Prostate gland (tissue), 2 donors: Measurements from ENCODE around the gene MAP1B. TPM values are rescaled to one million over a fixed set of nuclear protein-coding genes. Genes with fewer than 3 reads are reported as not detected.

Source experiments
- DNase-seq: peaks from one replicate; pipeline ENCODE4 v3.0.0-alpha.2; 2019; ENCODE audit warnings: low spot score
- H3K27ac ChIP-seq, 2 donors: fragments of 200-600 bp; sonication (generic); 2 replicates each; pipeline ENCODE4 v1.5.1; 2017 to 2019
- H3K27me3 ChIP-seq: fragments of 200-600 bp; sonication (generic); replicated peaks from 2 replicates; pipeline ENCODE4 v1.5.1; 2019; ENCODE audit not compliant: insufficient read depth
- H3K36me3 ChIP-seq, 2 donors: fragments of 200-600 bp; sonication (generic); 1 replicate in 1 of 2; 2 replicates in 1 of 2; pipeline versions ENCODE4 v1.5.1 to v1.8.1; 2017 to 2019
- H3K4me1 ChIP-seq: fragments of 200-600 bp; sonication (generic); replicated peaks from 2 replicates; pipeline ENCODE4 v1.5.1; 2019
- H3K4me3 ChIP-seq, 2 donors: fragments of 200-600 bp; sonication (generic); 2 replicates each; pipeline ENCODE4 v1.5.1; 2017 to 2019
- H3K9me3 ChIP-seq: fragments of 200-600 bp; sonication (generic); 2 replicates; pipeline ENCODE4 v1.5.1; 2017
- POLR2A ChIP-seq: fragments of 450-650 bp; IDR thresholded peaks from one replicate; pipeline ENCODE4 v1.6.1; 2016; ENCODE audit warnings: antibody characterized with exemption, mild to moderate bottlenecking
- POLR2AphosphoS5 ChIP-seq: sonication (generic); formaldehyde crosslinking; IDR thresholded peaks from one replicate; pipeline ENCODE4 v1.6.1; 2017; ENCODE audit warnings: antibody characterized with exemption
- WGBS: methylation state at CpG from one replicate; pipeline ENCODE4 v1.1.5; 2018; 5-methylcytosine and 5-hydroxymethylcytosine counted together
- intact Hi-C: fragments of 100-400 bp; cut with DNase I; formaldehyde crosslinking; loops from one replicate; pipeline ENCODE4 v1.14.2; 2022
- microRNA-seq: library from miRNA; unstranded; fragments of <30 nt; microRNA quantifications from one replicate; pipeline ENCODE4, GENCODE V29; 2016
- small RNA-seq, 2 donors: library from RNA; depleted of rRNA; stranded (forward); fragments of <200 nt; gene quantifications; one replicate each; pipeline ENCODE3, GENCODE V24; 2016
- total RNA-seq, 2 donors: library from RNA; depleted of rRNA; stranded (reverse); fragments of >200 nt; gene quantifications; one replicate each; pipeline ENCODE4 v1.1.0, GENCODE V29; 2016
- TF ChIP-seq, protein P1 (sequence below), 4 experiments: fragments of 200-600 bp in 2 of 4; fragments of 450-650 bp in 2 of 4; sonication (generic) in 2 of 4; IDR thresholded peaks; 1 replicate in 3 of 4; 2 replicates in 1 of 4; pipeline ENCODE4 v1.5.1; 2016 to 2019; ENCODE audit warnings: antibody characterized with exemption in 4 of 4, mild to moderate bottlenecking in 2 of 4, moderate library complexity in 2 of 4

Gene MAP1B
- total RNA-seq, 2 donors from 2014 or later: 99.6 to 515 TPM

DNA sequence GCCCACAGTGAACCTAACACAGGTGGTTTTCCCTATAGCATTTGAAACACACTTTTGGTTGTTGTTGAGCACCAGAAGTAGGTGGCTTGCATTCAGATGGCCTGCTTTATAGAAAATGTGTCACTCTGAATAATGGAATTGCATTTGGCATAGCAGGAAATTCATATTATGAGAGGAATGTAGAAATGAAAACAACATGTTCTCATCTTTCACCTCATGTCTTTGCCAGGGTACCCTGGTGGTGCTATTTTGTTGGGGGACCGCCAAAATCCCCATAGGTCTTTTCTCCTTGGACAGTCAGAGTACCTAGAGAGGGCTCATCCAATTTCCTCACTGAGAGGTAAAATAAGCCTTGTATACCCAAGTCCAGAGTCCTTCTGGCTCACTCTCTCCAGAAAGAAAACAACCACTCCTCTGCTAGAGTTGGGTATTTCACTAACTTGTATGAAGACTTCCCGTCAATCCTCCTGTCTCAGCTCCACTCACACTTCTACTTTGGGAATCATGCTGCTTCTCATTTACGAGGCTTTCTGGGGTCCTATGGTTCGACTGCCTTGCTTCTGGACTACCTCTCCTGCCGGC is 145.4 kb downstream of the MAP1B start:
- Histone ChIP-seq H3K27ac (no peak overlapping the region), H3K4me1 (no peaks in the 10 kb centered on the region), H3K27me3 (no peaks in the 10 kb centered on the region), H3K36me3 (no peaks in the 10 kb centered on the region), H3K4me3 (no peak overlapping the region), H3K9me3 (no peaks in the 10 kb centered on the region)
- TF ChIP-seq POLR2A (no peak), POLR2AphosphoS5 (no peak)
- TF ChIP-seq, protein P1, sequence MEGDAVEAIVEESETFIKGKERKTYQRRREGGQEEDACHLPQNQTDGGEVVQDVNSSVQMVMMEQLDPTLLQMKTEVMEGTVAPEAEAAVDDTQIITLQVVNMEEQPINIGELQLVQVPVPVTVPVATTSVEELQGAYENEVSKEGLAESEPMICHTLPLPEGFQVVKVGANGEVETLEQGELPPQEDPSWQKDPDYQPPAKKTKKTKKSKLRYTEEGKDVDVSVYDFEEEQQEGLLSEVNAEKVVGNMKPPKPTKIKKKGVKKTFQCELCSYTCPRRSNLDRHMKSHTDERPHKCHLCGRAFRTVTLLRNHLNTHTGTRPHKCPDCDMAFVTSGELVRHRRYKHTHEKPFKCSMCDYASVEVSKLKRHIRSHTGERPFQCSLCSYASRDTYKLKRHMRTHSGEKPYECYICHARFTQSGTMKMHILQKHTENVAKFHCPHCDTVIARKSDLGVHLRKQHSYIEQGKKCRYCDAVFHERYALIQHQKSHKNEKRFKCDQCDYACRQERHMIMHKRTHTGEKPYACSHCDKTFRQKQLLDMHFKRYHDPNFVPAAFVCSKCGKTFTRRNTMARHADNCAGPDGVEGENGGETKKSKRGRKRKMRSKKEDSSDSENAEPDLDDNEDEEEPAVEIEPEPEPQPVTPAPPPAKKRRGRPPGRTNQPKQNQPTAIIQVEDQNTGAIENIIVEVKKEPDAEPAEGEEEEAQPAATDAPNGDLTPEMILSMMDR (IDR thresholded peaks at IDR 0.05): no peak
- intact Hi-C loops: no loop called here
- DNase-seq: no peak
- WGBS: 96% methylated on average over 5 of the region's 5 CpGs

DNA sequence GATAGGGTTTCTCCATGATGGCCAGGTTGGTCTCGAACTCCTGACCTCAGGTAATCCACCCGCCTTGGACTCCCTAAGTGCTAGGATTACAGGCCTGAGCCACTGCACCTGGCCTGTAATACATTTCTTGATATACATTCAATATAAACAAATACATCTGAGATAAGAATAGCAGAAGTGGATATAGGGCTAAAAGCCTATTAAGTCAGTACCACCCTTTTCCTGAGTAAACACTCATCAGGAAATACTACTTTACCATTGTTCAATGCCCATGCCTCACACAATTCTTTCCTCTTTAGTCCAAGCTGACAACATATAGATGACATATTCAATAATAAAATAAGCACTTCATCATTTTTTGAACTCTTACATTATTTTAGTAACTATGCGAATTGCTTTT is 148.0 kb downstream of the MAP1B start:
- no peaks in the 10 kb centered on the region for H3K9me3 ChIP-seq
- intact Hi-C loops: no loop called here
- TF ChIP-seq, protein P1 (IDR thresholded peaks at IDR 0.05): no peak
- TF ChIP-seq POLR2AphosphoS5 (no peak), POLR2A (no peak)
- no peak overlapping the region for H3K4me3 ChIP-seq
- no peaks in the 10 kb centered on the region for H3K36me3 ChIP-seq
- WGBS: 89% methylated on average over 3 of the region's 3 CpGs
- no peaks in the 10 kb centered on the region for H3K27me3 ChIP-seq
- no peak for DNase-seq
- H3K27ac ChIP-seq: no peak overlapping the region
- no peaks in the 10 kb centered on the region for H3K4me1 ChIP-seq

DNA sequence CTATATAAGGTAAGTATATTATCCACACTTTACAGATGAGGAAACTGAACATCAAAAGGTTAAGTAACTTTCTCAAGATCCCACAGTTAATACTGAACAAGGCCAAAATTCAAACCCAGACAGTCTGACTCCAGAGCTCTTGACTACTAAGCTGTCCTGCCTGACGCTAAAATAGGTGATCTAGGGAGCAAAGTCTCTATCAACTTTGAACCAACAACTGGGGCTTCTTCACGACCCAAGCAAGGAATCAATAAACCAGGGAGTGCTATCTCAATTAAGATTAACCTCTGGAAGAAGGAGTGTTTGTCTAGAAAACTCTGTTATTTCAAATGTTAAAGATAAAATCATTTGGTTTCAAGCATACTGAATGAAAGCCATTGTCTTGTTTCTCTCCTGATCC is 148.4 kb downstream of the MAP1B start:
- no peaks in the 10 kb centered on the region for H3K4me1 ChIP-seq
- intact Hi-C loops: no loop called here
- DNase-seq: no peak

DNA sequence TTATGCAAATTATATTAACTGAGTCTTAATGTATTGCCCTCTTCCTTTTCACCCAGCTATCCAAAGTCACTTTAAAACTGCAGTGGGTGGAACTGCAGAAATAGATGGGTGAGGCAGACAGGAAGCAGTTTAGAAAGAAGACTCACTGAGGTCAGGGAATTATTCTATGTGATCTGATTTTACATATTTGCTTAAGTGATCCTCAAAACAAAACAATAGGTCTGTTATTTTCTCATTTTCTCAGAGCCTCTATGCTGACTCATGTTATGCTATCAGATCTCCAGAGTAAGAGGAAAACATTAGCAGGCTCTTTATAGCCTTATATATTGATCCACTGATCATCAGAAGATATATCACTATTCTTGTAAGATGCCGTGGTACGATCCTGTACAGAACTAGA is 149.3 kb downstream of the MAP1B start:
- Histone ChIP-seq H3K27me3 (no peaks in the 10 kb centered on the region), H3K4me1 (no peaks in the 10 kb centered on the region), H3K9me3 (no peaks in the 10 kb centered on the region), H3K27ac (no peak overlapping the region), H3K4me3 (no peak overlapping the region), H3K36me3 (no peaks in the 10 kb centered on the region)
- whole genome bisulfite sequencing: 55% methylated on average over 2 of the region's 2 CpGs
- TF ChIP-seq, protein P1 (IDR thresholded peaks at IDR 0.05): no peak
- intact Hi-C loops: no loop called here
- no peak for DNase-seq

More for the DNA sequence above, 148.4 kb downstream of the MAP1B start:
- H3K4me3 ChIP-seq: no peak overlapping the region
- no peaks in the 10 kb centered on the region for H3K9me3 ChIP-seq
- no peaks in the 10 kb centered on the region for H3K36me3 ChIP-seq
- H3K27me3 ChIP-seq: no peaks in the 10 kb centered on the region
- TF ChIP-seq POLR2AphosphoS5 (no peak), POLR2A (no peak)
- TF ChIP-seq, protein P1 (IDR thresholded peaks at IDR 0.05): no peak
- WGBS: 63% methylated on average over 2 of the region's 2 CpGs
- H3K27ac ChIP-seq: no peak overlapping the region

Small RNA genes within 50 kb of the gene (microRNA-seq; reads per million reads assigned to microRNA genes)
- gene MIR4803: not detected

Small RNA genes within 50 kb of the gene (small RNA-seq; reads per million reads assigned to genes)
- gene MIR4803: 0 reads per million in 2 donors

Other genes with a start within 250 kb of the MAP1B start
- gene MRPS27, start 212.8 kb downstream of the MAP1B start, total RNA-seq: 10 to 100 TPM; 43.3 to 51.1 TPM
- gene PTCD2, start 212.9 kb downstream of the MAP1B start, total RNA-seq: 10 to 100 TPM in 1 of 2 donors, 1 to 10 TPM in 1; 8.9 to 10.2 TPM